Measurements from ENCODE around the gene MYO1B. TPM values are rescaled to one million over a fixed set of nuclear protein-coding genes. Genes with fewer than 3 reads are reported as not detected.

The MYO1B gene
- total and polyA plus RNA-seq, 2 experiments from 2014 or later, result 126 to 197 TPM

GRCh38 chr2:191327484-191327883 is 82.3 kb downstream of the MYO1B start:
- no peak overlapping the region for H3K27ac ChIP-seq
- H3K9ac ChIP-seq, result no peak overlapping the region
- peaks cover under 1% of the 10 kb centered on the region for H3K9me2 ChIP-seq (ENCODE audit: insufficient read depth)
- H2AFZ ChIP-seq, result no peak overlapping the region
- TF ChIP-seq EZH2 (IDR thresholded peaks at IDR 0.05; ENCODE audit: insufficient read depth, poor library complexity, severe bottlenecking) (no peak), EZH2phosphoT487 (IDR thresholded peaks at IDR 0.05; ENCODE audit: insufficient read depth, low read depth) (no peak)
- H3K36me3 ChIP-seq (ENCODE audit: low read depth), result peaks cover 24% of the 10 kb centered on the region
- H3K4me2 ChIP-seq (ENCODE audit: unreplicated experiment), result no peak overlapping the region
- H3K79me2 ChIP-seq (ENCODE audit: insufficient read depth), result peaks cover 99% of the 10 kb centered on the region
- no peaks in the 10 kb centered on the region for H4K20me1 ChIP-seq (ENCODE audit: insufficient read depth)
- H3F3A ChIP-seq (ENCODE audit: insufficient read depth), result peaks cover 28% of the 10 kb centered on the region
- WGBS, 2 experiments (ENCODE audit: low coverage in 1 of 2, low lambda C conversion rate in 2 of 2, missing lambda C conversion rate in 2 of 2), result 100% methylated on average over 1 of the region's 1 CpG
- no peak overlapping the region for H3K4me3 ChIP-seq
- peaks cover 29% of the 10 kb centered on the region for H3K4me1 ChIP-seq (ENCODE audit: insufficient read depth)
- no peaks in the 10 kb centered on the region for H3K27me3 ChIP-seq (replicated peaks; ENCODE audit: insufficient read depth)
- no peaks in the 10 kb centered on the region for H3K9me3 ChIP-seq (ENCODE audit: low read depth)
- no peak for DNase-seq
- in situ Hi-C loops (cut with MboI), result no loop called here

GRCh38 chr2:191328150-191328809 is 83.1 kb downstream of the MYO1B start:
- no peak for DNase-seq
- Histone ChIP-seq H3K79me2 (ENCODE audit: insufficient read depth) (peaks cover 99% of the 10 kb centered on the region), H2AFZ (no peak overlapping the region), H3F3A (ENCODE audit: insufficient read depth) (peaks cover 23% of the 10 kb centered on the region), H3K4me1 (ENCODE audit: insufficient read depth) (peaks cover 26% of the 10 kb centered on the region), H3K9ac (no peak overlapping the region), H3K9me3 (ENCODE audit: low read depth) (no peaks in the 10 kb centered on the region), H3K9me2 (ENCODE audit: insufficient read depth) (peaks cover 5% of the 10 kb centered on the region), H3K4me3 (no peak overlapping the region), H3K36me3 (ENCODE audit: low read depth) (peaks cover 27% of the 10 kb centered on the region), H3K4me2 (ENCODE audit: unreplicated experiment) (no peak overlapping the region), H3K27me3 (replicated peaks; ENCODE audit: insufficient read depth) (no peaks in the 10 kb centered on the region), H4K20me1 (ENCODE audit: insufficient read depth) (no peaks in the 10 kb centered on the region), H3K27ac (no peak overlapping the region)
- TF ChIP-seq EZH2 (IDR thresholded peaks at IDR 0.05; ENCODE audit: insufficient read depth, poor library complexity, severe bottlenecking) (no peak), EZH2phosphoT487 (IDR thresholded peaks at IDR 0.05; ENCODE audit: insufficient read depth, low read depth) (no peak)
- WGBS, 2 experiments (ENCODE audit: low coverage in 1 of 2, low lambda C conversion rate in 2 of 2, missing lambda C conversion rate in 2 of 2), result 97% methylated on average over 6 of the region's 6 CpGs
- in situ Hi-C loops (cut with MboI), result no loop called here

DNA sequence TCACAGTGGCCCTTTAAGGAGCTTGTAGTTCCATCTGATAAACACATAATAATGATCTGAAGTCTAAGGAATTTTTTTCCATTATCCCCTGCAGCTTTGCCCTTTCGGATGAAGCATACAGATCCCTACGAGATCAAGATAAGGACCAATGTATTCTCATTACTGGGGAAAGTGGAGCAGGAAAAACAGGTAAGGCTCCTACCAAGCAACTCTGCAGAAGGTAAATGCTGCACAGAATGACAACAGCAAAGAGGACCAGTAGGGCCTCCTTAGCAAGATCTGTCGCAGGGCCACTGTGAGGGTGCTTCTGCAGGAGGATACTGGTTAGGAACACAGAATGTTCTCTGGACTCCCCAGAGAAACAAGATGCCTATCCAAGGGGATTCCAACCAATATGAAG is 84.6 kb downstream of the MYO1B start:
- Histone ChIP-seq H3K79me2 (ENCODE audit: insufficient read depth) (peaks cover 88% of the 10 kb centered on the region), H3K4me1 (ENCODE audit: insufficient read depth) (peaks cover 35% of the 10 kb centered on the region), H3K9me2 (ENCODE audit: insufficient read depth) (peaks cover 5% of the 10 kb centered on the region), H3K9me3 (ENCODE audit: low read depth) (no peaks in the 10 kb centered on the region), H3K4me2 (ENCODE audit: unreplicated experiment) (no peak overlapping the region), H2AFZ (no peak overlapping the region), H4K20me1 (ENCODE audit: insufficient read depth) (no peaks in the 10 kb centered on the region), H3K27me3 (replicated peaks; ENCODE audit: insufficient read depth) (no peaks in the 10 kb centered on the region), H3K9ac (no peak overlapping the region), H3K36me3 (ENCODE audit: low read depth) (peaks cover 31% of the 10 kb centered on the region), H3K4me3 (no peak overlapping the region), H3F3A (ENCODE audit: insufficient read depth) (peaks cover 21% of the 10 kb centered on the region), H3K27ac (no peak overlapping the region)
- no peak for DNase-seq
- WGBS, 2 experiments (ENCODE audit: low coverage in 1 of 2, low lambda C conversion rate in 2 of 2, missing lambda C conversion rate in 2 of 2), result 98 to 100% methylated on average over 3 of the region's 3 CpGs
- TF ChIP-seq EZH2phosphoT487 (IDR thresholded peaks at IDR 0.05; ENCODE audit: insufficient read depth, low read depth) (no peak), EZH2 (IDR thresholded peaks at IDR 0.05; ENCODE audit: insufficient read depth, poor library complexity, severe bottlenecking) (no peak)
- in situ Hi-C loops (cut with MboI), result no loop called here

GRCh38 chr2:191333911-191334357 is 88.7 kb downstream of the MYO1B start:
- Histone ChIP-seq H3K4me3 (peak overlapping the region; percentile 45), H3K27ac (peak overlapping the region; percentile 81), H3K36me3 (ENCODE audit: low read depth) (peaks cover 39% of the 10 kb centered on the region), H3K27me3 (replicated peaks; ENCODE audit: insufficient read depth) (no peaks in the 10 kb centered on the region), H3K9me2 (ENCODE audit: insufficient read depth) (peaks cover 5% of the 10 kb centered on the region; the same call in 1 of the 2 replicates), H2AFZ (no peak overlapping the region), H3K4me1 (ENCODE audit: insufficient read depth) (peaks cover 23% of the 10 kb centered on the region), H3K9ac (peak overlapping the region; percentile 14; the same call in 1 of the 2 replicates), H3K4me2 (ENCODE audit: unreplicated experiment) (peak overlapping the region; percentile 56), H3K79me2 (ENCODE audit: insufficient read depth) (peaks cover 88% of the 10 kb centered on the region), H3F3A (ENCODE audit: insufficient read depth) (peaks cover 27% of the 10 kb centered on the region), H4K20me1 (ENCODE audit: insufficient read depth) (no peaks in the 10 kb centered on the region), H3K9me3 (ENCODE audit: low read depth) (no peaks in the 10 kb centered on the region)
- WGBS, 2 experiments (ENCODE audit: low coverage in 1 of 2, low lambda C conversion rate in 2 of 2, missing lambda C conversion rate in 2 of 2), result 0 to 2% methylated on average over 6 of the region's 6 CpGs
- in situ Hi-C loops (cut with MboI), result no loop called here
- TF ChIP-seq EZH2 (IDR thresholded peaks at IDR 0.05; ENCODE audit: insufficient read depth, poor library complexity, severe bottlenecking) (no peak), EZH2phosphoT487 (IDR thresholded peaks at IDR 0.05; ENCODE audit: insufficient read depth, low read depth) (no peak)
- peak; percentile 92 for DNase-seq

All from GM23248 (cell line).